GM23338 (cell line): ENCODE data around the gene PSMA8. TPM values are rescaled to one million over a fixed set of nuclear protein-coding genes. Genes with fewer than 3 reads are reported as not detected.
A peak's percentile ranks its signal among the peaks of the same experiment; 100 is the strongest.

ENCODE experiments used
- ATAC-seq: fragments of 200-7000 bp; cut with Tn5 transposase; 3 replicates; pipeline ENCODE4 v1.9.1; 2020
- DNase-seq: peaks from one replicate; pipeline ENCODE4 v3.0.0-alpha.2; 2015; ENCODE audit warnings: low spot score
- H2AFZ ChIP-seq: fragments of 200-600 bp; sonication (generic); 2 replicates; pipeline ENCODE4 v1.8.0; 2016; ENCODE audit warnings: antibody characterized with exemption, mild to moderate bottlenecking, moderate library complexity
- H3F3A ChIP-seq: fragments of 200-600 bp; sonication (generic); replicated peaks from 2 replicates; pipeline ENCODE4 v1.8.0; 2017; ENCODE audit warnings: antibody characterized with exemption, mixed run types, low read depth
- H3K27ac ChIP-seq: fragments of 200-600 bp; sonication (generic); 2 replicates; pipeline ENCODE4 v1.6.1; 2016; ENCODE audit warnings: low read depth
- H3K27me3 ChIP-seq: fragments of 200-600 bp; sonication (generic); 2 replicates; pipeline ENCODE4 v1.8.0; 2016; ENCODE audit warnings: mild to moderate bottlenecking, mixed run types, moderate library complexity; ENCODE audit not compliant: insufficient read depth
- H3K36me3 ChIP-seq: fragments of 200-600 bp; sonication (generic); 2 replicates; pipeline ENCODE4 v1.8.0; 2016; ENCODE audit warnings: mild to moderate bottlenecking; ENCODE audit not compliant: insufficient read depth
- H3K4me1 ChIP-seq: fragments of 200-600 bp; sonication (generic); 2 replicates; pipeline ENCODE4 v1.8.0; 2016; ENCODE audit warnings: mild to moderate bottlenecking, moderate library complexity; ENCODE audit not compliant: insufficient read depth
- H3K4me2 ChIP-seq: fragments of 200-600 bp; sonication (generic); 2 replicates; pipeline ENCODE4 v1.7.1; 2017; ENCODE audit warnings: mixed run types
- H3K4me3 ChIP-seq: fragments of 200-600 bp; sonication (generic); 2 replicates; pipeline ENCODE4 v1.6.1; 2016; ENCODE audit warnings: mixed run types
- H3K79me2 ChIP-seq: fragments of 200-600 bp; sonication (generic); replicated peaks from 2 replicates; pipeline ENCODE4 v1.8.0; 2017; ENCODE audit warnings: mild to moderate bottlenecking; ENCODE audit not compliant: insufficient read depth
- H3K9me2 ChIP-seq: fragments of 200-600 bp; sonication (generic); 2 replicates; pipeline ENCODE4 v1.8.0; 2017; ENCODE audit not compliant: insufficient read depth
- H4K20me1 ChIP-seq: fragments of 200-600 bp; sonication (generic); replicated peaks from 2 replicates; pipeline ENCODE4 v1.8.0; 2017; ENCODE audit warnings: mild to moderate bottlenecking; ENCODE audit not compliant: insufficient read depth
- H3K27ac Mint-ChIP-seq: 2 replicates; pipeline ENCODE4 v1.8.0; 2020; ENCODE audit warnings: inconsistent platforms, mild to moderate bottlenecking, moderate library complexity, mixed read lengths
- H3K27me3 Mint-ChIP-seq: 3 replicates; pipeline ENCODE4 v1.8.0; 2022; ENCODE audit warnings: low read depth, mild to moderate bottlenecking, moderate library complexity, mixed read lengths, inconsistent platforms; ENCODE audit not compliant: insufficient read depth, poor library complexity
- H3K36me3 Mint-ChIP-seq: 3 replicates; pipeline ENCODE4 v1.8.0; 2021; ENCODE audit warnings: low read depth, mild to moderate bottlenecking, inconsistent platforms, moderate library complexity, mixed read lengths
- H3K4me1 Mint-ChIP-seq: 3 replicates; pipeline ENCODE4 v1.8.0; 2020; ENCODE audit warnings: mild to moderate bottlenecking, inconsistent platforms, mixed read lengths
- H3K4me3 Mint-ChIP-seq: 3 replicates; pipeline ENCODE4 v1.8.0; 2021; ENCODE audit warnings: moderate library complexity, mild to moderate bottlenecking, inconsistent platforms, mixed read lengths
- H3K9me3 Mint-ChIP-seq: 3 replicates; pipeline ENCODE4 v1.8.0; 2020; ENCODE audit warnings: moderate library complexity, mild to moderate bottlenecking, inconsistent platforms, mixed read lengths
- CREB1 ChIP-seq: fragments of 250-450 bp; sonication (Bioruptor Pico); IDR thresholded peaks from 2 replicates; pipeline ENCODE4 v1.5.0; 2020; ENCODE audit warnings: low read depth, mild to moderate bottlenecking, moderate library complexity
- ETS1 ChIP-seq: IDR thresholded peaks from 2 replicates; pipeline ENCODE4 v1.6.1; 2016; ENCODE audit warnings: antibody characterized with exemption
- EZH2 ChIP-seq: fragments of 200-600 bp; sonication (generic); IDR thresholded peaks from one replicate; pipeline ENCODE4 v1.8.0; 2017; ENCODE audit warnings: antibody characterized with exemption, mild to moderate bottlenecking, low read depth; ENCODE audit not compliant: unreplicated experiment
- EZH2phosphoT487 ChIP-seq: fragments of 200-600 bp; sonication (generic); IDR thresholded peaks from one replicate; pipeline ENCODE4 v1.8.1; 2018; ENCODE audit warnings: antibody characterized with exemption; ENCODE audit not compliant: unreplicated experiment
- JUNB ChIP-seq: IDR thresholded peaks from one replicate; pipeline ENCODE4 v1.6.1; 2016; ENCODE audit warnings: antibody characterized with exemption; ENCODE audit not compliant: unreplicated experiment
- NANOG ChIP-seq: IDR thresholded peaks from 2 replicates; pipeline ENCODE4 v1.6.1; 2016; ENCODE audit warnings: antibody characterized with exemption, borderline replicate concordance
- POLR2AphosphoS5 ChIP-seq: IDR thresholded peaks from 2 replicates; pipeline ENCODE4 v1.6.1; 2016; ENCODE audit warnings: antibody characterized with exemption, low read depth
- REST ChIP-seq: IDR thresholded peaks from one replicate; pipeline ENCODE4 v1.6.1; 2018; ENCODE audit warnings: antibody characterized with exemption; ENCODE audit not compliant: unreplicated experiment
- STAT1 ChIP-seq: IDR thresholded peaks from one replicate; pipeline ENCODE4 v1.6.1; 2016; ENCODE audit warnings: antibody characterized with exemption; ENCODE audit not compliant: unreplicated experiment
- ZNF114 ChIP-seq: fragments of 250-450 bp; sonication (Bioruptor Pico); IDR thresholded peaks from 2 replicates; pipeline ENCODE4 v1.5.0; 2020; ENCODE audit warnings: mild to moderate bottlenecking, moderate library complexity
- ZNF331 ChIP-seq: fragments of 250-450 bp; sonication (Bioruptor Pico); IDR thresholded peaks from 2 replicates; pipeline ENCODE4 v1.5.0; 2020; ENCODE audit warnings: low read depth, mild to moderate bottlenecking, moderate library complexity
- ZNF462 ChIP-seq: fragments of 250-450 bp; sonication (Bioruptor Pico); IDR thresholded peaks from 2 replicates; pipeline ENCODE4 v1.5.0; 2020; ENCODE audit warnings: mild to moderate bottlenecking, moderate library complexity
- polyA plus RNA-seq: library from polyadenylated mRNA; unstranded; fragments of >200 nt; fragmentation: Nextera tagmentation; extraction: Ambion mirVana; gene quantifications from 2 replicates; pipeline ENCODE4 v1.2.1, GENCODE V29; 2016
- total RNA-seq: library from RNA; depleted of rRNA; stranded (reverse); fragments of >200 nt; shearing (Covaris generic); gene quantifications from 2 replicates; pipeline ENCODE4 v1.2.3, GENCODE V29; 2014
- TF ChIP-seq, protein P1 (sequence below), 2 experiments: fragments of 200-600 bp in 1 of 2; sonication (generic) in 1 of 2; conservative IDR thresholded peaks; 2 replicates each; pipeline versions ENCODE4 v1.5.1 to v1.6.1; 2016 to 2017; ENCODE audit warnings: antibody characterized with exemption in 2 of 2, low read depth in 2 of 2, mild to moderate bottlenecking in 2 of 2, moderate library complexity in 1 of 2

PSMA8 gene
- total and polyA plus RNA-seq, 2 experiments from 2014 or later: not detected

GRCh38 chr18:26190506-26190905, 56.8 kb downstream of the PSMA8 start:
- Histone ChIP-seq H3K9me2 (no peaks in the 10 kb centered on the region), H3K4me2 (no peak overlapping the region), H3K4me1 (no peaks in the 10 kb centered on the region), H3K4me3 (no peak overlapping the region), H2AFZ (peak overlapping the region; percentile 56; the same call in 1 of the 2 replicates), H3K27me3 (no peaks in the 10 kb centered on the region), H3K79me2 (no peaks in the 10 kb centered on the region), H3K36me3 (no peaks in the 10 kb centered on the region), H3K27ac (no peak overlapping the region), H4K20me1 (no peaks in the 10 kb centered on the region), H3F3A (no peaks in the 10 kb centered on the region)
- ATAC-seq (no peak), DNase-seq (no peak)
- no peak overlapping the region for H3K4me3 Mint-ChIP-seq
- peaks cover 2% of the 10 kb centered on the region for H3K27me3 Mint-ChIP-seq
- no peaks in the 10 kb centered on the region for H3K36me3 Mint-ChIP-seq
- no peaks in the 10 kb centered on the region for H3K9me3 Mint-ChIP-seq
- H3K27ac Mint-ChIP-seq: no peak overlapping the region
- H3K4me1 Mint-ChIP-seq: no peaks in the 10 kb centered on the region
- TF ChIP-seq EZH2: no peak
- no peak for TF ChIP-seq EZH2phosphoT487
- TF ChIP-seq REST: no peak
- TF ChIP-seq ZNF462 (CRISPR knock-in tag): no peak
- no peak for TF ChIP-seq STAT1
- TF ChIP-seq NANOG: no peak
- TF ChIP-seq, protein P1, sequence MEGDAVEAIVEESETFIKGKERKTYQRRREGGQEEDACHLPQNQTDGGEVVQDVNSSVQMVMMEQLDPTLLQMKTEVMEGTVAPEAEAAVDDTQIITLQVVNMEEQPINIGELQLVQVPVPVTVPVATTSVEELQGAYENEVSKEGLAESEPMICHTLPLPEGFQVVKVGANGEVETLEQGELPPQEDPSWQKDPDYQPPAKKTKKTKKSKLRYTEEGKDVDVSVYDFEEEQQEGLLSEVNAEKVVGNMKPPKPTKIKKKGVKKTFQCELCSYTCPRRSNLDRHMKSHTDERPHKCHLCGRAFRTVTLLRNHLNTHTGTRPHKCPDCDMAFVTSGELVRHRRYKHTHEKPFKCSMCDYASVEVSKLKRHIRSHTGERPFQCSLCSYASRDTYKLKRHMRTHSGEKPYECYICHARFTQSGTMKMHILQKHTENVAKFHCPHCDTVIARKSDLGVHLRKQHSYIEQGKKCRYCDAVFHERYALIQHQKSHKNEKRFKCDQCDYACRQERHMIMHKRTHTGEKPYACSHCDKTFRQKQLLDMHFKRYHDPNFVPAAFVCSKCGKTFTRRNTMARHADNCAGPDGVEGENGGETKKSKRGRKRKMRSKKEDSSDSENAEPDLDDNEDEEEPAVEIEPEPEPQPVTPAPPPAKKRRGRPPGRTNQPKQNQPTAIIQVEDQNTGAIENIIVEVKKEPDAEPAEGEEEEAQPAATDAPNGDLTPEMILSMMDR (conservative IDR thresholded peaks at IDR 0.05; ENCODE audit: low read depth in 2 of 2): no peak
- no peak for TF ChIP-seq JUNB
- no peak for TF ChIP-seq CREB1 (CRISPR knock-in tag)
- TF ChIP-seq POLR2AphosphoS5: no peak
- no peak for TF ChIP-seq ZNF114
- TF ChIP-seq ZNF331 (CRISPR knock-in tag): no peak
- no peak for TF ChIP-seq ETS1
